Measurements from ENCODE around the gene CD3E. TPM values are rescaled to one million over a fixed set of nuclear protein-coding genes. Genes with fewer than 3 reads are reported as not detected.
A peak's percentile ranks its signal among the peaks of the same experiment; 100 is the strongest.

Gene CD3E
- total RNA-seq, 1 experiment from 2014 or later, result 0.51 TPM

DNA sequence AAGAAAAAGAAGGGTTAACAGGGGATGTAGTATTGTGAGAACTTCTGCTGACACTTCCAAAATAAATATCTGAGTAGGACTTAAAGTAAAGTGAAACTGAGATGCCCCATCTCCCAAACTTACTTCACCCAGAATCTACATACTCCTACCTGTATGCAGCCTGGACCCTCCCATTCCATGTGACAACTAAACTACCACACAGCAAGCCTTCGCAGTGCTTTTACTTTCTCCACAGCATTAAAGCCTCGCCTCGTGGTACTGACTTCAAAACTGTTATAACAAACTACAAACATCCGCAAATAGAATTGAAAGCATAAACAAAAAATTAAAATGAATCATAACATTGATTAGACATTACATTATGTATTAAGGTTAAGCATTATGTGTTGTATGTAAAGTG lies 41.4 kb upstream of the CD3E start:
- H3K4me3 ChIP-seq (ENCODE audit: low read depth in 2 of 2, low read length in 2 of 2), result no peak overlapping the region
- DNase-seq (ENCODE audit: low read depth, low spot score), result no peak
- ChIA-PET CTCF (no interaction called here), POLR2A (no interaction called here)
- H3K27me3 ChIP-seq (ENCODE audit: control insufficient read depth, insufficient read depth, low read length), result peaks cover 22% of the 10 kb centered on the region
- no peak for ATAC-seq
- H3K27ac ChIP-seq (ENCODE audit: low read length), result no peak overlapping the region
- no peaks in the 10 kb centered on the region; the same call in 1 of the 2 replicates for H3K36me3 ChIP-seq (ENCODE audit: control insufficient read depth, insufficient read depth, low read length)
- H3K4me1 ChIP-seq (ENCODE audit: control insufficient read depth, insufficient read depth, low read length), result peaks cover 8% of the 10 kb centered on the region; the same call in 1 of the 2 replicates
- TF ChIP-seq TCF7L2 (IDR thresholded peaks at IDR 0.05; ENCODE audit: low read depth, low read length), result no peak
- no peak for TF ChIP-seq POLR2AphosphoS5 (IDR thresholded peaks at IDR 0.05; ENCODE audit: low read depth, low read length)
- TF ChIP-seq, protein P1, sequence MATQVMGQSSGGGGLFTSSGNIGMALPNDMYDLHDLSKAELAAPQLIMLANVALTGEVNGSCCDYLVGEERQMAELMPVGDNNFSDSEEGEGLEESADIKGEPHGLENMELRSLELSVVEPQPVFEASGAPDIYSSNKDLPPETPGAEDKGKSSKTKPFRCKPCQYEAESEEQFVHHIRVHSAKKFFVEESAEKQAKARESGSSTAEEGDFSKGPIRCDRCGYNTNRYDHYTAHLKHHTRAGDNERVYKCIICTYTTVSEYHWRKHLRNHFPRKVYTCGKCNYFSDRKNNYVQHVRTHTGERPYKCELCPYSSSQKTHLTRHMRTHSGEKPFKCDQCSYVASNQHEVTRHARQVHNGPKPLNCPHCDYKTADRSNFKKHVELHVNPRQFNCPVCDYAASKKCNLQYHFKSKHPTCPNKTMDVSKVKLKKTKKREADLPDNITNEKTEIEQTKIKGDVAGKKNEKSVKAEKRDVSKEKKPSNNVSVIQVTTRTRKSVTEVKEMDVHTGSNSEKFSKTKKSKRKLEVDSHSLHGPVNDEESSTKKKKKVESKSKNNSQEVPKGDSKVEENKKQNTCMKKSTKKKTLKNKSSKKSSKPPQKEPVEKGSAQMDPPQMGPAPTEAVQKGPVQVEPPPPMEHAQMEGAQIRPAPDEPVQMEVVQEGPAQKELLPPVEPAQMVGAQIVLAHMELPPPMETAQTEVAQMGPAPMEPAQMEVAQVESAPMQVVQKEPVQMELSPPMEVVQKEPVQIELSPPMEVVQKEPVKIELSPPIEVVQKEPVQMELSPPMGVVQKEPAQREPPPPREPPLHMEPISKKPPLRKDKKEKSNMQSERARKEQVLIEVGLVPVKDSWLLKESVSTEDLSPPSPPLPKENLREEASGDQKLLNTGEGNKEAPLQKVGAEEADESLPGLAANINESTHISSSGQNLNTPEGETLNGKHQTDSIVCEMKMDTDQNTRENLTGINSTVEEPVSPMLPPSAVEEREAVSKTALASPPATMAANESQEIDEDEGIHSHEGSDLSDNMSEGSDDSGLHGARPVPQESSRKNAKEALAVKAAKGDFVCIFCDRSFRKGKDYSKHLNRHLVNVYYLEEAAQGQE (IDR thresholded peaks at IDR 0.05; ENCODE audit: insufficient read depth in 1 of 2, low read depth in 2 of 2, low read length in 1 of 2), result no peak
- TF ChIP-seq, protein P2, sequence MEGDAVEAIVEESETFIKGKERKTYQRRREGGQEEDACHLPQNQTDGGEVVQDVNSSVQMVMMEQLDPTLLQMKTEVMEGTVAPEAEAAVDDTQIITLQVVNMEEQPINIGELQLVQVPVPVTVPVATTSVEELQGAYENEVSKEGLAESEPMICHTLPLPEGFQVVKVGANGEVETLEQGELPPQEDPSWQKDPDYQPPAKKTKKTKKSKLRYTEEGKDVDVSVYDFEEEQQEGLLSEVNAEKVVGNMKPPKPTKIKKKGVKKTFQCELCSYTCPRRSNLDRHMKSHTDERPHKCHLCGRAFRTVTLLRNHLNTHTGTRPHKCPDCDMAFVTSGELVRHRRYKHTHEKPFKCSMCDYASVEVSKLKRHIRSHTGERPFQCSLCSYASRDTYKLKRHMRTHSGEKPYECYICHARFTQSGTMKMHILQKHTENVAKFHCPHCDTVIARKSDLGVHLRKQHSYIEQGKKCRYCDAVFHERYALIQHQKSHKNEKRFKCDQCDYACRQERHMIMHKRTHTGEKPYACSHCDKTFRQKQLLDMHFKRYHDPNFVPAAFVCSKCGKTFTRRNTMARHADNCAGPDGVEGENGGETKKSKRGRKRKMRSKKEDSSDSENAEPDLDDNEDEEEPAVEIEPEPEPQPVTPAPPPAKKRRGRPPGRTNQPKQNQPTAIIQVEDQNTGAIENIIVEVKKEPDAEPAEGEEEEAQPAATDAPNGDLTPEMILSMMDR (IDR thresholded peaks at IDR 0.05), result no peak
- TF ChIP-seq SIN3A (IDR thresholded peaks at IDR 0.05; ENCODE audit: borderline replicate concordance, insufficient read depth, low read depth, low read length), result no peak
- in situ Hi-C loops (cut with HindIII; ENCODE audit: low pct_unique_long_range_greater_than_20kb, low sequenced_read_pairs), result no loop called here
- intact Hi-C loops (cut with micrococcal nuclease; ENCODE audit: unreplicated experiment), result no loop called here
- no peaks in the 10 kb centered on the region; the same call in 1 of the 2 replicates for H3K9me3 ChIP-seq (ENCODE audit: control insufficient read depth, insufficient read depth, low read depth, low read length)
- no TSS peak for BruUV-seq (replicated peaks)

DNA sequence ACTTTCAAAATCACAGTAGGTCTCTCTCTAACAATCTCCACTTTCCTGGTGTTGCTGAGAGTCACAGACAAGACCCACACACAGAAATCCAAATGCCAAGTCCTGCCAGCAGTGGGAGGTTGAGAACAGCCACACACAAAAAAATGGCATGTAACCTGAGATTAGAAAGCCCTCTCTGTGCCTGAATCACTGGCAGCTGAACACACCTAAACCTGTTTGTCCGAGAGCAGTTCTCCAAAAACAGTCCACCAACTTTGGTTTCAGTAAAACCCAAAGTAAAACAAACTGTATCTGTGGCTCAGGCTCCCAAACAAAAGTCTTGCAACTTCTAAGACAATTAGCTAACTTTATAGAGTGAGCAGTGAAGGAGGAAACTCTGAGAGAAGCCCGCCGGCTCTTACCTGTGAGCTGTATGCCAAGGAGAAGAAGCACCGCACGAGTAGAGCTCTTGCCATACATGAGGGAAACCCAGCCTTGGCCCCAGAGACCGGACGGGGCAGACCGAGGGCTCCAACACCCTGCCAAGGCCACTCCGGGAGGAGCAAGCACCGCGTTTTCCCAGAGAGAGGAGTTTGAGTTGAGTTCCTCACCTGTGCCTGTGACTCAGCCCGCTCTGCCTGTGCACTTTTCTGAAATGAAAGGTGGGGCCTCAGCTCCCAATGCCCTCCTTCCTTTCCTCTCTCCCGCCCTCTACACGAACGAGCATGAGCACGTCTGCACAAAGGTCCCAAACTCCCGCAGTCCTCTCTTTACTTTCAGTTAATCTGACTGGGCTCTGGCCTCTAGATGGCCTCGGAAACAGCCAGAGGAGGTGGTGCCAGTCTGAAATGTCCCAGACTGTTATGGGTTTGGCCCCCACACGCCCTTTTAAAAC lies 40.6 kb upstream of the CD3E start, which contains the start of gene MPZL2:
TSS of gene MPZL2 (minus strand) at position 603 of the 874 bp plus-strand sequence. CDS start at position 459, 144 bp downstream.
- H3K4me1 ChIP-seq (ENCODE audit: control insufficient read depth, insufficient read depth, low read length), result peaks cover 8% of the 10 kb centered on the region; the same call in 1 of the 2 replicates
- peak within 1 kb of the TSS; percentile 45 for H3K27ac ChIP-seq (ENCODE audit: low read length)
- H3K27me3 ChIP-seq (ENCODE audit: control insufficient read depth, insufficient read depth, low read length), result peaks cover 22% of the 10 kb centered on the region
- ATAC-seq (peak; percentile 87), DNase-seq (ENCODE audit: low read depth, low spot score) (no peak)
- peak within 1 kb of the TSS; percentile 25 to 27 for H3K4me3 ChIP-seq (ENCODE audit: low read depth in 2 of 2, low read length in 2 of 2)
- TF ChIP-seq SIN3A (IDR thresholded peaks at IDR 0.05; ENCODE audit: borderline replicate concordance, insufficient read depth, low read depth, low read length) (no peak), TCF7L2 (IDR thresholded peaks at IDR 0.05; ENCODE audit: low read depth, low read length) (no peak), POLR2AphosphoS5 (IDR thresholded peaks at IDR 0.05; ENCODE audit: low read depth, low read length) (no peak)
- TF ChIP-seq, protein P1 (IDR thresholded peaks at IDR 0.05; ENCODE audit: insufficient read depth in 1 of 2, low read depth in 2 of 2, low read length in 1 of 2), result no peak
- TF ChIP-seq, protein P2 (IDR thresholded peaks at IDR 0.05), result no peak
- in situ Hi-C loops (cut with HindIII; ENCODE audit: low pct_unique_long_range_greater_than_20kb, low sequenced_read_pairs), result no loop called here
- intact Hi-C loops (cut with micrococcal nuclease; ENCODE audit: unreplicated experiment), result no loop called here
- CTCF ChIA-PET, result no interaction called here
- BruUV-seq (replicated peaks), result no TSS peak
- no peaks in the 10 kb centered on the region; the same call in 1 of the 2 replicates for H3K9me3 ChIP-seq (ENCODE audit: control insufficient read depth, insufficient read depth, low read depth, low read length)
- POLR2A ChIA-PET, result no interaction called here
- H3K36me3 ChIP-seq (ENCODE audit: control insufficient read depth, insufficient read depth, low read length), result no peaks in the 10 kb centered on the region; the same call in 1 of the 2 replicates

Data from Panc1 (cell line).